Mucosa of descending colon (tissue), 3 donors: ENCODE results near the gene PTK6. TPM values are rescaled to one million over a fixed set of nuclear protein-coding genes. Genes with fewer than 3 reads are reported as not detected.

ENCODE experiments used
- ATAC-seq: fragments of 200-7000 bp; cut with Tn5 transposase; one replicate; pipeline ENCODE4 v1.9.1; 2020; ENCODE audit warnings: mild to moderate bottlenecking, moderate library complexity
- DNase-seq, 3 donors: peaks; one replicate each; pipeline ENCODE4 v3.0.0-alpha.2; 2020
- H3K36me3 ChIP-seq: fragments of 200-600 bp; one replicate; pipeline ENCODE4 v1.8.0; 2021; ENCODE audit warnings: low read depth, mild to moderate bottlenecking
- H3K4me1 ChIP-seq: fragments of 200-600 bp; one replicate; pipeline ENCODE4 v1.8.0; 2021; ENCODE audit warnings: low read depth, mild to moderate bottlenecking
- H3K4me3 ChIP-seq: fragments of 200-600 bp; one replicate; pipeline ENCODE4 v1.8.0; 2021; ENCODE audit warnings: mild to moderate bottlenecking
- H3K9me3 ChIP-seq: fragments of 200-600 bp; one replicate; pipeline ENCODE4 v1.8.0; 2021; ENCODE audit warnings: mild to moderate bottlenecking
- intact Hi-C, 2 donors: fragments of 100-400 bp; cut with DNase I in 1 of 2; cut with micrococcal nuclease in 1 of 2; formaldehyde crosslinking; loops; one replicate each; pipeline versions ENCODE4 v1.11.0 to v1.11.1; 2022; cut with DNase I, micrococcal nuclease
- total RNA-seq, 3 donors: library from RNA; stranded (reverse); fragmentation: NEBNext Ultra II Directional in 2 of 3; extraction: Animal tissue kit (Norgen Biotek cat#: 25700) in 2 of 3; gene quantifications; one replicate each; pipeline versions ENCODE4 v1.2.1 to v1.2.4, GENCODE V29; 2021 to 2023
- TF ChIP-seq, protein P1 (sequence below): fragments of 200-600 bp; IDR thresholded peaks from one replicate; pipeline ENCODE4 v1.8.0; 2022; ENCODE audit warnings: antibody characterized with exemption, mild to moderate bottlenecking
- donor health status: DM: no; HTN: no; CAD: no; lungs with moderate emphysema.
- donor health status: DM: no; HTN: no; CAD: no.
- donor health status: DM: no; HTN: yes; CAD: no.

Gene PTK6
- total RNA-seq, 3 donors from 2014 or later = 39.5 to 91.7 (median 87.1) TPM

DNA sequence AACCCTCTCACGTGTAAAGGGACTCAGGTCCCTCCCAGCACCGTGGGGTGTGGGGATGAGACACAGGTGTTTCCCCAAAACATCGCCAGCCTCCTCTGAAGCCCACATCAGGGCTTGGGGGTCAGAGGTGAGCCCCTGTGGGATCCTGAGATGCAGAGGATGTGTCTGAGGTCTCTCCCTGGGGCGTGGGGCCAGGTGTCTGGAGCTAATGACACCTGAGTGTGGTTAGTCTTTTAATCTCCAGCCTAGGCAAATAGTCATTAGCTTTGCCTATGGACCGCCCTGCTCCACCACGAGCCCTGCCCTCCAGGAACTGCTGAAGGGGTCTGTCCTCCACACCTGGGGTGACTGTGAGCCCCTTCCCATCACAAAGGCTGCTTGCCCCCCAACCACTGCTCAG is 8.6 kb upstream of the PTK6 start:
- peaks cover 33% of the 10 kb centered on the region for H3K4me1 ChIP-seq
- TF ChIP-seq, protein P1, sequence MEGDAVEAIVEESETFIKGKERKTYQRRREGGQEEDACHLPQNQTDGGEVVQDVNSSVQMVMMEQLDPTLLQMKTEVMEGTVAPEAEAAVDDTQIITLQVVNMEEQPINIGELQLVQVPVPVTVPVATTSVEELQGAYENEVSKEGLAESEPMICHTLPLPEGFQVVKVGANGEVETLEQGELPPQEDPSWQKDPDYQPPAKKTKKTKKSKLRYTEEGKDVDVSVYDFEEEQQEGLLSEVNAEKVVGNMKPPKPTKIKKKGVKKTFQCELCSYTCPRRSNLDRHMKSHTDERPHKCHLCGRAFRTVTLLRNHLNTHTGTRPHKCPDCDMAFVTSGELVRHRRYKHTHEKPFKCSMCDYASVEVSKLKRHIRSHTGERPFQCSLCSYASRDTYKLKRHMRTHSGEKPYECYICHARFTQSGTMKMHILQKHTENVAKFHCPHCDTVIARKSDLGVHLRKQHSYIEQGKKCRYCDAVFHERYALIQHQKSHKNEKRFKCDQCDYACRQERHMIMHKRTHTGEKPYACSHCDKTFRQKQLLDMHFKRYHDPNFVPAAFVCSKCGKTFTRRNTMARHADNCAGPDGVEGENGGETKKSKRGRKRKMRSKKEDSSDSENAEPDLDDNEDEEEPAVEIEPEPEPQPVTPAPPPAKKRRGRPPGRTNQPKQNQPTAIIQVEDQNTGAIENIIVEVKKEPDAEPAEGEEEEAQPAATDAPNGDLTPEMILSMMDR = no peak
- ATAC-seq (peak; percentile 42), DNase-seq (peak in 1 of 3 donors; percentile 56)
- H3K9me3 ChIP-seq = no peaks in the 10 kb centered on the region
- no peaks in the 10 kb centered on the region for H3K36me3 ChIP-seq
- no peak overlapping the region for H3K4me3 ChIP-seq
- intact Hi-C loops = no loop called here

DNA sequence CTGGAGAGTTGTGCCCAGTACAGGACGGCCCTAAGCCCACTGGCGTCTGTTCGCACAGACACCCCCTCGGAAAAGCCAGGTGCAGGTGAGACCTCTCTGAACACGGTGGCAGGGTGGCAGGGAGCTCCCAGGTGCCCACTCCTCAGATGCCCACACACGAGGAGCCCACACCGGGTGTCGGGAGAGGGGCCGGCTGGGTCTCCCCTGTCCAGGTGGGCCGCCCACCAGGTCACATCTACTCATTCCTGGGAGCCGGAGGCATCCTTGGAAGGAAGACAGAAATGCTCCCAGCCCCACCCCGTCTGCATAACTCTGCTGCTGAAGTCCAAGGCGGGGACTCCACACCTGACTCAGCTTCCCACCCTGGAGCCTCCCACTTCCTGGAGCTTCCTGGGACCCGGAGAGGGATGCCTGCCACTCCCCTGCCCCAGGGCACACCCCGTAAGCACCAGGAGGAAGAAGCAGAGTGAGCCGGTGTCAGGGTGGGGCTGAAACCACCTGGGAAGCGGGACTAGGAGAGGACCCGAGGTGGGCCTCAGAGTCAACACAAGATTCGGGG is 7.9 kb upstream of the PTK6 start:
- TF ChIP-seq, protein P1 = no peak

GRCh38 chr20:63544241-63544957 is 7.2 kb upstream of the PTK6 start:
- H3K4me1 ChIP-seq = peaks cover 34% of the 10 kb centered on the region
- ATAC-seq (peak; percentile 11), DNase-seq (no peak)
- H3K4me3 ChIP-seq = no peak overlapping the region
- TF ChIP-seq, protein P1 = no peak
- no peaks in the 10 kb centered on the region for H3K9me3 ChIP-seq
- intact Hi-C loops = no loop called here
- no peaks in the 10 kb centered on the region for H3K36me3 ChIP-seq

More for the DNA sequence above, 7.9 kb upstream of the PTK6 start:
- ATAC-seq = peak; percentile 86
- Histone ChIP-seq H3K4me1 (peaks cover 33% of the 10 kb centered on the region), H3K4me3 (no peak overlapping the region), H3K36me3 (no peaks in the 10 kb centered on the region), H3K9me3 (no peaks in the 10 kb centered on the region)
- intact Hi-C loops = no loop called here
- peak; percentile 82 to 90 (median 84) for DNase-seq

GRCh38 chr20:63543733-63544132 is 6.6 kb upstream of the PTK6 start:
- TF ChIP-seq, protein P1 = no peak
- no peak overlapping the region for H3K4me3 ChIP-seq
- H3K36me3 ChIP-seq = no peaks in the 10 kb centered on the region
- peaks cover 40% of the 10 kb centered on the region for H3K4me1 ChIP-seq
- H3K9me3 ChIP-seq = no peaks in the 10 kb centered on the region
- ATAC-seq = no peak
- DNase-seq = no peak
- intact Hi-C loops = no loop called here

- TF ChIP-seq, protein P1 = no peak
- no peak overlapping the region for H3K4me3 ChIP-seq
- H3K36me3 ChIP-seq = no peaks in the 10 kb centered on the region
- no peak for ATAC-seq
- intact Hi-C loops = no loop called here
- peaks cover 46% of the 10 kb centered on the region for H3K4me1 ChIP-seq
- no peak for DNase-seq
- H3K9me3 ChIP-seq = no peaks in the 10 kb centered on the region
These were observed 6.0 kb upstream of the PTK6 start for GRCh38 chr20:63543131-63543530.
